MCF 10A (cell line): Measurements from ENCODE around the gene MYO1D. TPM values are rescaled to one million over a fixed set of nuclear protein-coding genes. Genes with fewer than 3 reads are reported as not detected.
"Not testable (repeated sequence)": the region's sequence is repeated elsewhere in the genome, so short reads cannot be mapped to it uniquely, and the experiment has no call there.

Experiments
- BruUV-seq: library from RNA; stranded (reverse); fragments of 400-500 nt; replicated peaks from 2 replicates; lab custom pipeline; 2021; lab: Mats Ljungman, UMichigan
- CTCF ChIA-PET: fragments of 300-600 bp; sonication (Branson Sonifier 250); formaldehyde crosslinking; extraction: SDS; loops from one replicate; lab custom pipeline; 2021; ENCODE audit warnings: antibody characterized with exemption, inconsistent platforms; lab: Yijun Ruan, JAX
- POLR2A ChIA-PET: fragments of 300-600, 350-650 bp; sonication (Branson Sonifier 250); formaldehyde crosslinking; extraction: SDS; loops from one replicate; lab custom pipeline; 2020; ENCODE audit warnings: antibody characterized with exemption, inconsistent platforms; lab: Yijun Ruan, JAX
- DNase-seq: peaks from one replicate; pipeline ENCODE4 v3.0.0-alpha.2; 2018; ENCODE audit not compliant: unreplicated experiment
- H3K27ac Mint-ChIP-seq: one replicate; pipeline ENCODE4 v1.8.0; 2022; ENCODE audit warnings: mild to moderate bottlenecking, low read depth, mixed read lengths; ENCODE audit not compliant: unreplicated experiment
- H3K27me3 Mint-ChIP-seq: one replicate; pipeline ENCODE4 v1.8.0; 2022; ENCODE audit warnings: mixed read lengths; ENCODE audit not compliant: insufficient read depth, unreplicated experiment
- H3K36me3 Mint-ChIP-seq: one replicate; pipeline ENCODE4 v1.8.0; 2022; ENCODE audit warnings: mild to moderate bottlenecking, moderate library complexity, mixed read lengths; ENCODE audit not compliant: insufficient read depth, unreplicated experiment
- H3K4me1 Mint-ChIP-seq: one replicate; pipeline ENCODE4 v1.8.0; 2022; ENCODE audit warnings: mixed read lengths; ENCODE audit not compliant: insufficient read depth, unreplicated experiment
- H3K4me3 Mint-ChIP-seq: one replicate; pipeline ENCODE4 v1.8.0; 2022; ENCODE audit warnings: mild to moderate bottlenecking, moderate library complexity, mixed read lengths; ENCODE audit not compliant: unreplicated experiment
- H3K9me3 Mint-ChIP-seq: one replicate; pipeline ENCODE4 v1.8.0; 2022; ENCODE audit warnings: mixed read lengths; ENCODE audit not compliant: unreplicated experiment
- intact Hi-C: fragments of 100-400 bp; cut with micrococcal nuclease; formaldehyde crosslinking; loops from 2 replicates; pipeline ENCODE4 v1.14.1; 2022
- total RNA-seq: library from RNA; stranded (reverse); gene quantifications from 2 replicates; pipeline ENCODE4 v1.2.3, GENCODE V29; 2022
- TF ChIP-seq, protein P1 (sequence below): fragments of 200-600 bp; IDR thresholded peaks from one replicate; pipeline ENCODE4 v1.8.0; 2022; ENCODE audit warnings: antibody characterized with exemption, mild to moderate bottlenecking; ENCODE audit not compliant: unreplicated experiment

MYO1D gene
- total RNA-seq, 1 experiment from 2014 or later, result 30.5 TPM

DNA sequence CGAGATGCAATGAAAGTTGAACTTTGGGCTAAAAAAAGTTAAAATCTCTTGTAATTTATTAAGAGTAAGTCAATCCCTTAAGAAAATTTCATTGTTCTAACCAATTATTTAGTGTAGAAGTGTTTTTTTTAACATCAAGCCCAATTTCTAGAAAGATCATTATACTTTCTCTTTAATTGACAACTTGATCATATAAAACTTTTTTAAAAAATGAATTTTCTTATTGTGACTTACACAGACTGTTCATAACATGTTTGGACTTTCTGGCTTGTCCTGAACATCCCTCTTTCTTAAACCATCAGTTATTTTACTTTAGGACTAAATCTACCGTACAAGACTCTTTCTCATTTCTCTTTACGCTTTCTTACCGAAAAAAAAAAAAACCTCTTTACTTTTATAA is 24.8 kb upstream of the MYO1D start:
- DNase-seq, result no peak
- H3K36me3 Mint-ChIP-seq, result no peaks in the 10 kb centered on the region
- intact Hi-C loops, result no loop called here
- POLR2A ChIA-PET, result interaction anchor here (0.5 kb wide), 1 partner anchor 106 kb away, joined by 3 read pairs; no protein-coding TSS in a partner anchor
- TF ChIP-seq, protein P1, sequence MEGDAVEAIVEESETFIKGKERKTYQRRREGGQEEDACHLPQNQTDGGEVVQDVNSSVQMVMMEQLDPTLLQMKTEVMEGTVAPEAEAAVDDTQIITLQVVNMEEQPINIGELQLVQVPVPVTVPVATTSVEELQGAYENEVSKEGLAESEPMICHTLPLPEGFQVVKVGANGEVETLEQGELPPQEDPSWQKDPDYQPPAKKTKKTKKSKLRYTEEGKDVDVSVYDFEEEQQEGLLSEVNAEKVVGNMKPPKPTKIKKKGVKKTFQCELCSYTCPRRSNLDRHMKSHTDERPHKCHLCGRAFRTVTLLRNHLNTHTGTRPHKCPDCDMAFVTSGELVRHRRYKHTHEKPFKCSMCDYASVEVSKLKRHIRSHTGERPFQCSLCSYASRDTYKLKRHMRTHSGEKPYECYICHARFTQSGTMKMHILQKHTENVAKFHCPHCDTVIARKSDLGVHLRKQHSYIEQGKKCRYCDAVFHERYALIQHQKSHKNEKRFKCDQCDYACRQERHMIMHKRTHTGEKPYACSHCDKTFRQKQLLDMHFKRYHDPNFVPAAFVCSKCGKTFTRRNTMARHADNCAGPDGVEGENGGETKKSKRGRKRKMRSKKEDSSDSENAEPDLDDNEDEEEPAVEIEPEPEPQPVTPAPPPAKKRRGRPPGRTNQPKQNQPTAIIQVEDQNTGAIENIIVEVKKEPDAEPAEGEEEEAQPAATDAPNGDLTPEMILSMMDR, result no peak
- CTCF ChIA-PET, result no interaction called here
- H3K27ac Mint-ChIP-seq, result no peak overlapping the region
- H3K9me3 Mint-ChIP-seq, result no peaks in the 10 kb centered on the region
- H3K4me3 Mint-ChIP-seq, result no peak overlapping the region
- H3K4me1 Mint-ChIP-seq, result peaks cover 7% of the 10 kb centered on the region
- H3K27me3 Mint-ChIP-seq, result no peaks in the 10 kb centered on the region
- no TSS peak for BruUV-seq

DNA sequence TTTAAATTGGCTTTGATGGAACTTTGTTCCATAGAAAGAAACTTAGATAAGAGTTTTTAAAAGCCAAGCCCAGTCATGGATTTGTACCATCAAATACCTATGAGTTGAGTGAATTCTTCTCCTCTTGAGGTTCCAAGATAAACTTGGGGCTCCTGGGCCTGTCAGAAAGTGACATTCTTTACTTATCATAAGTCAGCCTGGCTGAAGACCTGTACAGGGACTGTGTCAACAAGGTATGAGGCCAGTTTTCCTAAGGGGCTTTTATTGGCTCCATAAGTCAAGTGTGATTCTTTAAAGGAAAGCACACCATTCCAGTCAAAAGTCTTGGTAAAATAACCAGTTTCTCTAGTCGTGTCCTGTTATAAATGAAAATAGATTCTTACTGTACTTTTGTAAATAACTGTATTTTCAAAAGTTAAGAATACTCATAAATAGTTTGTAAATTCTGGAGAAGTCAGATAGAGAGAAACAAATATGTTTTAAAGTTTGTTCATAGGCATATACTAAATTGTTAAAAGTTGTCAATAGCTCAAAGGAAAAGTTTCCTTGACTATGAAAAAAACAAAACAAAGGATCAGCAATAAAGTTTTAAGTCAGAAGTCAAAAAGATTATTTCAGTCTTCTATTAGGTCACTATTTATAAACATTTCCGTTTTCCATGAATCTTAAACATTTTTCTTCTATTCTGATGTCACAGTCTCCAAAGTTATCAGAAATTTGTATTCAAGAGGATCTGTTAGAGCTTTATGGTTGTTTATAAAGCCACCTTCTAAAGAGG is 22.5 kb upstream of the MYO1D start:
- intact Hi-C loops, result no loop called here
- CTCF ChIA-PET, result interaction anchor here (0.6 kb wide), 1 partner anchor 116 kb away, joined by 5 read pairs; no protein-coding TSS in a partner anchor

DNA sequence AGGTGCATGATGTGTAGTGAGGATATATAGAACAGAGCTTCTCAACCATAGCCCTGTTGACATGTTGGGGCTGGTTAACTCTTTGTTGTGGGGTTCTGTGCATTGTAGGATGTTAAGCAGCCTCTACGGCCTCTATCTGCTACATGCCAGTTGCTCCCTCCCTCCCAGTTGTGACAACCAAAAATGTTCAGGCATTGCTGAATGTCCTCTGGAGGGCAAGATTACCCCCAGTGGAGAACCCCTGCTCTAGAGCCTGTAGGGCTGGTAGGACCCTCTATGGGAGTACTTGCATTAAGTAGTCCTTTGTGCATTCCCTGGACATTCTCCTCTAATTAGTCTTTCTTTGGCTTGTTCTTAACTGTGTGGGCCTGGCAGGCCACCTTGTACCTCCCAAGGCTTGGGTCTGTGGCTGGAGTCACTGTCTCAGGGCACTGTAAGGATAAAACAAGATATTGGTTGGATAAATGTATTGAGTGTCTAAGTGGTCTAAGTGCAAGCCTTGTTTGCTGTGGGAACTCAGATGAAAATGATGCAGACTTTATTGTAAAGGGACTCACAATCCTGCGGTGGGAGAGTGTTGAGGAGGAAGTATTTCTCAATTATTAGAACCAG is 19.8 kb upstream of the MYO1D start:
- TF ChIP-seq, protein P1, result no peak
- intact Hi-C loops, result no loop called here
- H3K36me3 Mint-ChIP-seq, result no peaks in the 10 kb centered on the region
- H3K27ac Mint-ChIP-seq, result no peak overlapping the region
- no TSS peak for BruUV-seq
- H3K4me1 Mint-ChIP-seq, result peaks cover 7% of the 10 kb centered on the region
- no peak overlapping the region for H3K4me3 Mint-ChIP-seq
- ChIA-PET CTCF (interaction anchor here (1.0 to 2.2 kb wide), 8 partner anchors 13 to 238 kb away, joined by 3 to 16 read pairs (median 5); partner anchors contain the start of gene MYO1D), POLR2A (no interaction called here)
- no peaks in the 10 kb centered on the region for H3K27me3 Mint-ChIP-seq
- H3K9me3 Mint-ChIP-seq, result no peaks in the 10 kb centered on the region
- no peak for DNase-seq

More for the DNA sequence above, 22.5 kb upstream of the MYO1D start:
- BruUV-seq, result no TSS peak
- DNase-seq, result no peak
- TF ChIP-seq, protein P1, result no peak
- Mint-ChIP-seq H3K4me3 (no peak overlapping the region), H3K4me1 (peaks cover 7% of the 10 kb centered on the region), H3K9me3 (no peaks in the 10 kb centered on the region), H3K27ac (no peak overlapping the region), H3K36me3 (no peaks in the 10 kb centered on the region), H3K27me3 (no peaks in the 10 kb centered on the region)
- POLR2A ChIA-PET, result interaction anchor here (1.1 kb wide), 1 partner anchor 23 kb away, joined by 5 read pairs; the partner anchor contains the start of gene MYO1D

DNA sequence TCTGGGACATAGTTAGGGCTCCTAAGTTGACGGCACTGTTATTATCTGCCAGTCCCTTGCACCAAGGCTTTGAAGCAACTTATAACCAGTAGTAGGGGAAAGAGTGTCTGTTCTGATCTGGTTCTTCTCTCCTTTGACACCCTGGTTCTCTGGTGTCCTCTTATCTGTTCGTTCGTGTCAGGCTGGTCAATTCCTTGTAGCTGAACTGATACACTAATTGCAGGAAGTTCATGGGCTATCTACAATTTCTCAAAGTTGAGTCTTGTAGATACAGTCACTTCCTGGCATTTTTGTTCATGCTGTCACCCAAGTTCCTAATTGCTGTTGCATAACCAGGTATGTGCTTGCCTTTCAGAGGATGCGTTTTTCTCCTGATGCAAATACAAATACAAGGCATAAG is 17.3 kb upstream of the MYO1D start:
- Mint-ChIP-seq H3K4me3 (no peak overlapping the region), H3K27ac (no peak overlapping the region), H3K27me3 (no peaks in the 10 kb centered on the region), H3K4me1 (peaks cover 7% of the 10 kb centered on the region), H3K36me3 (no peaks in the 10 kb centered on the region), H3K9me3 (no peaks in the 10 kb centered on the region)
- DNase-seq, result no peak
- ChIA-PET POLR2A (interaction anchor here (0.9 kb wide), 1 partner anchor 103 kb away, joined by 3 read pairs; no protein-coding TSS in a partner anchor), CTCF (no interaction called here)
- intact Hi-C loops, result no loop called here
- BruUV-seq, result no TSS peak
- TF ChIP-seq, protein P1, result no peak

DNA sequence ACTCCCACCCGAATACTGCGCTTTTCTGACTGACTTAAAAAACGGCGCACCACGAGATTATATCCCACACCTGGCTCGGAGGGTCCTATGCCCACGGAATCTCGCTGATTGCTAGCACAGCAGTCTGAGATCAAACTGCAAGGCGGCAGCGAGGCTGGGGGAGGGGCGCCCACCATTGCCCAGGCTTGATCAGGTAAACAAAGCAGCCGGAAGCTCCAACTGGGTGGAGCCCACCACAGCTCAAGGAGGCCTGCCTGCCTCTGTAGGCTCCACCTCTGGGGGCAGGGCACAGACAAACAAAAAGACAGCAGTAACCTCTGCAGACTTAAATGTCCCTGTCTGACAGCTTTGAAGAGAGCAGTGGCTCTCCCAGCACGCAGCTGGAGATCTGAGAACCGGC is 10.5 kb upstream of the MYO1D start:
- H3K9me3 Mint-ChIP-seq, POLR2A ChIA-PET, CTCF ChIA-PET, BruUV-seq, H3K27me3 Mint-ChIP-seq, DNase-seq, H3K4me3 Mint-ChIP-seq, H3K36me3 Mint-ChIP-seq, intact Hi-C loops, H3K27ac Mint-ChIP-seq, H3K4me1 Mint-ChIP-seq: not testable (repeated sequence)

DNA sequence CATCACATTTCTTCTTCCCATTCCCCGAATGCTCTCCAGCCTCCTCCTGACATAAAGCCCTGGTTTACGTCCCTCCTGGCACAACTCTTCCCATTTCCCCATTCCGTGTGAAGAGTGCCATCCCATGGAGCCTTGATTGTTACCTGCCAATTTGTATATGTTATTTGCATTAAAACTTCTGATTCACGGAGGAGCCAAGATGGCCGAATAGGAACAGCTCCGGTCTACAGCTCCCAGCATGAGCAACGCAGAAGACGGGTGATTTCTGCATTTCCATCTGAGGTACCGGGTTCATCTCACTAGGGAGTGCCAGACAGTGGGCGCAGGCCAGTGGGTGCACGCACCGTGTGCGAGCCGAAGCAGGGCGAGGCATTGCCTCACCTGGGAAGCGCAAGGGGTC is 10.0 kb upstream of the MYO1D start:
- H3K36me3 Mint-ChIP-seq, POLR2A ChIA-PET: not testable (repeated sequence)

More for the DNA sequence above, 10.0 kb upstream of the MYO1D start:
- intact Hi-C loops, H3K9me3 Mint-ChIP-seq, H3K27ac Mint-ChIP-seq, H3K4me3 Mint-ChIP-seq, BruUV-seq, DNase-seq, H3K4me1 Mint-ChIP-seq, H3K27me3 Mint-ChIP-seq: not testable (repeated sequence)
- CTCF ChIA-PET, result interaction anchor here (1.4 to 1.5 kb wide), 2 partner anchors 54 to 111 kb away, joined by 4 read pairs; no protein-coding TSS in a partner anchor
